Brain microvascular endothelial cell (primary cell): ENCODE results near the gene ERC1.
"Not testable (repeated sequence)": the region's sequence is repeated elsewhere in the genome, so short reads cannot be mapped to it uniquely, and the experiment has no call there.

Experiments
- DNase-seq: peaks from one replicate; pipeline ENCODE4 v3.0.0-alpha.2; 2020
- H3K27ac ChIP-seq: fragments of 250-450 bp; sonication (Bioruptor Pico); 2 replicates; pipeline ENCODE4 v1.5.1; 2020; ENCODE audit warnings: mild to moderate bottlenecking, moderate library complexity
- H3K27me3 ChIP-seq: fragments of 250-450 bp; sonication (Bioruptor Pico); replicated peaks from 2 replicates; pipeline ENCODE4 v1.5.1; 2020; ENCODE audit warnings: mild to moderate bottlenecking
- H3K36me3 ChIP-seq: fragments of 250-450 bp; sonication (Bioruptor Pico); replicated peaks from 2 replicates; pipeline ENCODE4 v1.5.1; 2020; ENCODE audit warnings: mild to moderate bottlenecking
- H3K4me3 ChIP-seq: 2 replicates; pipeline ENCODE4 v1.5.1; 2011; ENCODE audit warnings: low read depth, mild to moderate bottlenecking, control low read depth, low read length, moderate library complexity
- CTCF ChIP-seq: IDR thresholded peaks from 2 replicates; pipeline ENCODE4 v1.5.1; 2011; ENCODE audit warnings: low read depth, mild to moderate bottlenecking, moderate library complexity, low read length, control low read depth, inconsistent platforms; ENCODE audit errors: missing control alignments
- in situ Hi-C: cut with HindIII; loops from 2 replicates; pipeline ENCODE4 v1.10.0; 2017; ENCODE audit warnings: low sequenced_read_pairs, low pct_ligation_motif_present

Gene ERC1

GRCh38 chr12:1328391-1328790 lies 337.4 kb downstream of the ERC1 start:
- in situ Hi-C loops, result no loop called here
- no peak for DNase-seq

GRCh38 chr12:1329784-1330476 lies 338.9 kb downstream of the ERC1 start:
- Histone ChIP-seq H3K4me3 (no peak overlapping the region), H3K27ac (no peak overlapping the region), H3K27me3 (no peaks in the 10 kb centered on the region), H3K36me3 (no peaks in the 10 kb centered on the region)
- DNase-seq, result no peak
- no peak for TF ChIP-seq CTCF
- in situ Hi-C loops, result no loop called here

More at GRCh38 chr12:1328391-1328790, 337.4 kb downstream of the ERC1 start:
- Histone ChIP-seq H3K36me3 (no peaks in the 10 kb centered on the region), H3K27me3 (no peaks in the 10 kb centered on the region), H3K4me3 (no peak overlapping the region), H3K27ac (no peak overlapping the region)
- TF ChIP-seq CTCF, result no peak

- TF ChIP-seq CTCF, result no peak
- in situ Hi-C loops, result no loop called here
- Histone ChIP-seq H3K36me3 (no peaks in the 10 kb centered on the region), H3K27me3 (no peaks in the 10 kb centered on the region), H3K27ac (no peak overlapping the region), H3K4me3 (no peak overlapping the region)
- no peak for DNase-seq
These were observed 339.4 kb downstream of the ERC1 start for GRCh38 chr12:1330477-1330827.

GRCh38 chr12:1332327-1332726 lies 341.3 kb downstream of the ERC1 start:
- Histone ChIP-seq H3K36me3 (no peaks in the 10 kb centered on the region), H3K27ac (no peak overlapping the region), H3K27me3 (no peaks in the 10 kb centered on the region), H3K4me3 (no peak overlapping the region)
- TF ChIP-seq CTCF, result no peak
- in situ Hi-C loops, result no loop called here
- DNase-seq, result no peak

GRCh38 chr12:1338483-1339177 lies 347.6 kb downstream of the ERC1 start:
- no peak for TF ChIP-seq CTCF
- H3K4me3 ChIP-seq, result no peak overlapping the region
- in situ Hi-C loops, result no loop called here
- H3K27me3 ChIP-seq, result no peaks in the 10 kb centered on the region
- no peak overlapping the region for H3K27ac ChIP-seq
- DNase-seq, result no peak
- no peaks in the 10 kb centered on the region for H3K36me3 ChIP-seq

- H3K27ac ChIP-seq, H3K27me3 ChIP-seq, DNase-seq, H3K4me3 ChIP-seq, H3K36me3 ChIP-seq, in situ Hi-C loops: not testable (repeated sequence)
These were observed 348.1 kb downstream of the ERC1 start for GRCh38 chr12:1339178-1339541.
